B cell (primary cell): ENCODE results near the gene TIAM2. TPM values are rescaled to one million over a fixed set of nuclear protein-coding genes. Genes with fewer than 3 reads are reported as not detected.

Experiments used
- ATAC-seq: fragments of 200-7000 bp; cut with Tn5 transposase; one replicate; pipeline ENCODE4 v1.10.0; 2021; ENCODE audit warnings: low read depth, mild to moderate bottlenecking, moderate number of reproducible peaks, moderate library complexity
- CTCF ChIA-PET: fragments of 350-600 bp; sonication (Branson Sonifier 250); formaldehyde crosslinking; loops from one replicate; lab custom pipeline; 2021; ENCODE audit warnings: antibody characterized with exemption, inconsistent platforms; lab: Charles Lee
- POLR2A ChIA-PET: fragments of 350-600 bp; sonication (Branson Sonifier 250); formaldehyde crosslinking; loops from one replicate; lab custom pipeline; 2021; ENCODE audit warnings: antibody characterized with exemption; lab: Charles Lee
- DNase-seq: peaks from one replicate; pipeline ENCODE4 v3.0.0; 2013
- H2AFZ ChIP-seq: 2 replicates; pipeline ENCODE4 v1.6.1; 2012; ENCODE audit warnings: mild to moderate bottlenecking, low read depth, low read length; ENCODE audit not compliant: insufficient read depth, poor library complexity, severe bottlenecking
- H3K27ac ChIP-seq, 2 donors: 1 replicate in 1 of 2; 2 replicates in 1 of 2; pipeline ENCODE4 v1.5.1; 2012 to 2013; ENCODE audit warnings: low read length in 2 of 2, mild to moderate bottlenecking in 2 of 2, moderate library complexity in 1 of 2
- H3K27me3 ChIP-seq, 4 experiments: fragments of 200-600 bp in 1 of 4; sonication (generic) in 1 of 4; replicated peaks in 1 of 4; 1 replicate in 2 of 4; 2 replicates in 2 of 4; pipeline versions ENCODE4 v1.6.1 to v1.7.0; 2013 to 2016; ENCODE audit warnings: low read length in 3 of 4, mild to moderate bottlenecking in 2 of 4, mixed read lengths in 1 of 4, moderate library complexity in 1 of 4; ENCODE audit not compliant: insufficient read depth in 4 of 4, control insufficient read depth in 3 of 4; ENCODE audit errors: control extremely low read depth in 1 of 4
- H3K36me3 ChIP-seq, 2 experiments: replicated peaks in 1 of 2; 1 replicate in 1 of 2; 2 replicates in 1 of 2; pipeline versions ENCODE4 v1.6.1 to v1.7.1; 2013; ENCODE audit warnings: low read length in 1 of 2; ENCODE audit not compliant: insufficient read depth in 2 of 2, control insufficient read depth in 1 of 2; ENCODE audit errors: control extremely low read depth in 1 of 2, extremely low read depth in 1 of 2
- H3K4me1 ChIP-seq, 2 donors: fragments of 200-600 bp in 1 of 2; sonication (generic) in 1 of 2; 1 replicate in 1 of 2; 2 replicates in 1 of 2; pipeline versions ENCODE4 v1.5.1 to v1.6.1; 2013 to 2017; ENCODE audit warnings: low read length in 2 of 2; ENCODE audit not compliant: control insufficient read depth in 2 of 2, insufficient read depth in 2 of 2
- H3K4me2 ChIP-seq: replicated peaks from 2 replicates; pipeline ENCODE3; 2012; ENCODE audit warnings: mild to moderate bottlenecking, low read depth, low read length; ENCODE audit not compliant: poor library complexity, severe bottlenecking
- H3K4me3 ChIP-seq, 5 experiments: fragments of 200-600 bp in 1 of 5; sonication (generic) in 1 of 5; 1 replicate in 3 of 5; 2 replicates in 2 of 5; pipeline versions ENCODE4 v1.5.1 to v1.7.0; 2011 to 2016; ENCODE audit warnings: low read length in 4 of 5, mild to moderate bottlenecking in 4 of 5, low read depth in 2 of 5, control low read depth in 1 of 5, moderate library complexity in 1 of 5; ENCODE audit not compliant: insufficient read depth in 1 of 5; ENCODE audit errors: control extremely low read depth in 1 of 5, extremely low read depth in 1 of 5
- H3K79me2 ChIP-seq: fragments of 200-600 bp; sonication (generic); one replicate; pipeline ENCODE4 v1.6.0; 2016; ENCODE audit warnings: low read length; ENCODE audit not compliant: control insufficient read depth, insufficient read depth
- H3K9ac ChIP-seq: fragments of 200-600 bp; sonication (generic); 2 replicates; pipeline ENCODE4 v1.6.1; 2017; ENCODE audit warnings: mild to moderate bottlenecking, low read length, moderate library complexity
- H3K9me3 ChIP-seq, 3 donors: one replicate each; pipeline versions ENCODE4 v1.6.1 to v1.7.1; 2013; ENCODE audit warnings: low read length in 2 of 3; ENCODE audit not compliant: control insufficient read depth in 2 of 3, insufficient read depth in 1 of 3; ENCODE audit errors: control extremely low read depth in 1 of 3
- H4K20me1 ChIP-seq: 2 replicates; pipeline ENCODE4 v1.6.0; 2012; ENCODE audit warnings: mild to moderate bottlenecking, low read length; ENCODE audit not compliant: insufficient read depth, control insufficient read depth, poor library complexity, severe bottlenecking
- H3K27ac Mint-ChIP-seq: one replicate; pipeline ENCODE4 v1.8.0; 2021; ENCODE audit warnings: mixed read lengths
- H3K27me3 Mint-ChIP-seq: one replicate; pipeline ENCODE4 v1.8.0; 2021; ENCODE audit warnings: mixed read lengths
- H3K4me1 Mint-ChIP-seq: one replicate; pipeline ENCODE4 v1.8.0; 2021; ENCODE audit warnings: mixed read lengths
- H3K4me3 Mint-ChIP-seq: one replicate; pipeline ENCODE4 v1.8.0; 2021; ENCODE audit warnings: mixed read lengths
- H3K9me3 Mint-ChIP-seq: one replicate; pipeline ENCODE4 v1.8.0; 2022; ENCODE audit warnings: mixed read lengths; ENCODE audit not compliant: insufficient read depth
- EZH2 ChIP-seq: IDR thresholded peaks from 2 replicates; pipeline ENCODE4 v1.6.1; 2012; ENCODE audit warnings: borderline replicate concordance, low read depth, mild to moderate bottlenecking, moderate library complexity, low read length; ENCODE audit not compliant: insufficient read depth, poor library complexity, severe bottlenecking
- WGBS: methylation state at CpG from one replicate; pipeline ENCODE4 v1.1.5; 2013; ENCODE audit warnings: missing lambda C conversion rate; ENCODE audit not compliant: insufficient coverage; 5-methylcytosine and 5-hydroxymethylcytosine counted together
- intact Hi-C: fragments of 100-400 bp; cut with micrococcal nuclease; formaldehyde crosslinking; loops from one replicate; pipeline ENCODE4 v1.10.0; 2022
- polyA plus RNA-seq: library from polyadenylated mRNA; depleted of rRNA; stranded (reverse); fragments of >200 nt; gene quantifications from 2 replicates; pipeline ENCODE4 v1.2.3, GENCODE V29; 2012
- total RNA-seq, 2 donors: library from RNA; stranded (reverse); fragments of 120-200 nt in 1 of 2; gene quantifications; 1 replicate in 1 of 2; 2 replicates in 1 of 2; pipeline versions ENCODE4 v1.2.3 to v1.2.4, GENCODE V29; 2013 to 2022
- TF ChIP-seq, protein P1 (sequence below): fragments of 200-600 bp; IDR thresholded peaks from one replicate; pipeline ENCODE4 v1.8.0; 2022; ENCODE audit warnings: antibody characterized with exemption, mild to moderate bottlenecking

The TIAM2 gene
- total and polyA plus RNA-seq, 2 donors (not counting 1 experiment from before 2014, with no cell fraction given): 13.1 to 18.8 TPM

DNA sequence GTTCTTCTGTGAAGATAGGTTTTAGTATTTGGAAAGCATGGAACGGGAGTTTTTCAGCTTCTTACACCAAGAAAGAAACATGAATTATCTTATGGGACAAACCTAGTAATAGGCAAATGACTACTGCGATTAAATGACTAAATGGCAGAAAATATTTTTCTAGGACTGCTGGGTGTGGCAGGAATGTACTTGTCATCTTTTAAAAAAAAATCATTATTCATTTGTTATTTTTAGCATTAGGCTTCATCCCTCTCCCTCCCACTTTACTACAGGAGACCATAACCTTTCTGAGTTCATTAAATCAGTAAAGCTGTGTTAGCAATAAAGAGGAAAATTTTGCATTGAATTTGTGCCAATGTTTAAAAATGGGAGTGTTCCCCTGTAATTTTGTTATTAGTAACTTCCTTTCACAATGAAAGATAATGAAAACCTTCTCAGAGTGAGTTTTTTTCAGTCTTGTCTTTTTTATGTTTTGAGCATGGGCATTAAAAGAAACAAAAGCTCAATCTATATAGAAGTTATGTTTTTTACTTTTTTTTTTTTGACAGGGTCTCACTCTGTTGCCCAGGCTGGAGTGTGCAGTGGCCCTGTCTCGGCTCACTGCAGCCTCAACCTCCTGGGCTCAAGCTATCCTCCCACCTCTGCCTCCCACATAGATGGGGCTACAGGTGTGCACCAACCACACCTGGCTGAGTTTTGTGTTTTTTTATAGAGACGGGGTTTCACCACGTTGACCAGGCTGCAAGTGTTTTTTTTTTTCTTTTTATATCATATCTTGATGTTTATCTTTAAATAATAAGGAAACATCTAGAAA, 163.1 kb downstream of the TIAM2 start:
- Histone ChIP-seq H3K4me3 (no peak overlapping the region), H4K20me1 (no peaks in the 10 kb centered on the region), H3K79me2 (no peaks in the 10 kb centered on the region), H3K36me3 (no peaks in the 10 kb centered on the region), H3K27me3 (no peaks in the 10 kb centered on the region), H3K4me2 (no peak overlapping the region), H2AFZ (no peak overlapping the region), H3K27ac (no peak overlapping the region), H3K9me3 (no peaks in the 10 kb centered on the region), H3K4me1 (no peaks in the 10 kb centered on the region), H3K9ac (no peak overlapping the region)
- no CpG with 5 or more reads among the region's 5 CpGs for WGBS
- intact Hi-C loops: no loop called here
- Mint-ChIP-seq H3K27ac (no peak overlapping the region), H3K4me3 (no peak overlapping the region), H3K27me3 (no peaks in the 10 kb centered on the region), H3K4me1 (peaks cover 1% of the 10 kb centered on the region), H3K9me3 (peaks cover 2% of the 10 kb centered on the region)
- DNase-seq (no peak), ATAC-seq (no peak)
- TF ChIP-seq, protein P1, sequence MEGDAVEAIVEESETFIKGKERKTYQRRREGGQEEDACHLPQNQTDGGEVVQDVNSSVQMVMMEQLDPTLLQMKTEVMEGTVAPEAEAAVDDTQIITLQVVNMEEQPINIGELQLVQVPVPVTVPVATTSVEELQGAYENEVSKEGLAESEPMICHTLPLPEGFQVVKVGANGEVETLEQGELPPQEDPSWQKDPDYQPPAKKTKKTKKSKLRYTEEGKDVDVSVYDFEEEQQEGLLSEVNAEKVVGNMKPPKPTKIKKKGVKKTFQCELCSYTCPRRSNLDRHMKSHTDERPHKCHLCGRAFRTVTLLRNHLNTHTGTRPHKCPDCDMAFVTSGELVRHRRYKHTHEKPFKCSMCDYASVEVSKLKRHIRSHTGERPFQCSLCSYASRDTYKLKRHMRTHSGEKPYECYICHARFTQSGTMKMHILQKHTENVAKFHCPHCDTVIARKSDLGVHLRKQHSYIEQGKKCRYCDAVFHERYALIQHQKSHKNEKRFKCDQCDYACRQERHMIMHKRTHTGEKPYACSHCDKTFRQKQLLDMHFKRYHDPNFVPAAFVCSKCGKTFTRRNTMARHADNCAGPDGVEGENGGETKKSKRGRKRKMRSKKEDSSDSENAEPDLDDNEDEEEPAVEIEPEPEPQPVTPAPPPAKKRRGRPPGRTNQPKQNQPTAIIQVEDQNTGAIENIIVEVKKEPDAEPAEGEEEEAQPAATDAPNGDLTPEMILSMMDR: no peak
- TF ChIP-seq EZH2: no peak
- ChIA-PET POLR2A (no interaction called here), CTCF (no interaction called here)

DNA sequence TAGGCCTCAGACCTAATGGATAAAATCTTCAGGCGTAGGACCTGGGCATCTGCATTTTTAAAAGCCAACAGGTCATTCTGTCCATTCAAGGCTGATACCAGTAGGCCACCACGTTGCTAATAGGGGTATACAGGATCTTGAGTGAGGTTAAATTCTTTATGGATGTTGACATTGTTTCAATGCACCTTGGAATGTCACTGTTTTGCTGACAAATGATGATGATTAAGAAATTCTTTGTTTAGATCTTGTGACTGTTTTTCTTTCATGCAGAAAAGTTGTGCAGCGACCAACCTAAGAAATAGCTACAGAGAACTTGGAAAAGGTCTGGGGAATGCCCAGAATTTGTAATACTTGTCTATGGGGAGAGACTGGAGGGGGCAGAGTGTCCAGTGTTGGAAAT, 167.6 kb downstream of the TIAM2 start:
- intact Hi-C loops: no loop called here
- peaks cover 9% of the 10 kb centered on the region for H3K4me1 Mint-ChIP-seq
- ATAC-seq (no peak), DNase-seq (no peak)
- H3K4me3 ChIP-seq: no peak overlapping the region
- no peak overlapping the region for H3K9ac ChIP-seq
- H3K4me1 ChIP-seq: no peaks in the 10 kb centered on the region
- no peak for TF ChIP-seq EZH2
- TF ChIP-seq, protein P1: no peak
- no peaks in the 10 kb centered on the region for H3K9me3 ChIP-seq
- H3K4me3 Mint-ChIP-seq: no peak overlapping the region
- H4K20me1 ChIP-seq: no peaks in the 10 kb centered on the region
- H3K27ac Mint-ChIP-seq: no peak overlapping the region
- H3K36me3 ChIP-seq: no peaks in the 10 kb centered on the region
- H3K9me3 Mint-ChIP-seq: peaks cover 2% of the 10 kb centered on the region
- H2AFZ ChIP-seq: no peak overlapping the region
- no peak overlapping the region for H3K4me2 ChIP-seq
- ChIA-PET POLR2A (no interaction called here), CTCF (interaction anchor here (1.0 kb wide), 1 partner anchor 15 kb away, joined by 3 read pairs; no protein-coding TSS in a partner anchor)
- H3K79me2 ChIP-seq: no peaks in the 10 kb centered on the region
- WGBS: 89% methylated on average over 3 of the region's 3 CpGs
- no peaks in the 10 kb centered on the region for H3K27me3 Mint-ChIP-seq
- no peak overlapping the region for H3K27ac ChIP-seq
- no peaks in the 10 kb centered on the region for H3K27me3 ChIP-seq
